Measurements from ENCODE around the gene TMEM225B. TPM values are rescaled to one million over a fixed set of nuclear protein-coding genes. Genes with fewer than 3 reads are reported as not detected.

The TMEM225B gene
- total RNA-seq, 4 donors from 2014 or later: not detected

DNA sequence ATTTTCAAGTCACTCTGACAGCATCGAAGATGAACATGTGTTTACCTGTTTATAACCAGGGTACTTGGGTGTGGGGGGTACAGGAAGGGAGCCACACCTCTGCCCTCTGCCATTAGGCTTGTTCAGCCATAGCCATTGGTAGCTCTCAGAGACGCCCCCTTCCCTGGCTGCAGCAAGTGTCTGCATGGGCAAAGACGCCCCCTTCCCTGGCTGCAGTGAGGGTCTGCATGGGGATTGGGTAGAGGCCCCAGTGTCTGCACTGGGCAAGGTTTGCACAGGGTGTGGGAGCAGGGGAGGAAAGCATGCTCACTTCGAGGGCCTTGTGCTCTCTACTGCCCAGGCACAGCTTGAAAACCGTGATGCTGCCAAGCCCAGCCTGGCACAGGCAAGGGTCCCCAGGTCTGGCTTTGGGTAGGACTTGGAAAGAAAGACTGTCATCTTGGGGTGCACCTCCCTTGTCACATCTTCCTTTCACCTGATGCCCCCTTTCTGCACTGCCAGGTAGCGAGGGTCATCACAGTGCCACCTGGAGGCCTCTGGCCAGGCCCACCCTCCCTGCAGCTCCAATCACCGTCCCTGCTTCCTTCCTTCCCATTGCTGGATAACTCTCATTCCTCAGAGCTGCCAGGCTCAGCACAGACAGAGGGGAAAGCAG lies 3.7 kb downstream of the TMEM225B start:
- H3K27ac ChIP-seq: no peak overlapping the region
- in situ Hi-C loops (cut with MboI; ENCODE audit: low sequenced_read_pairs in 4 of 4): no loop called here
- no peaks in the 10 kb centered on the region for H3K9me3 ChIP-seq
- no peaks in the 10 kb centered on the region for H3K36me3 ChIP-seq
- intact Hi-C loops (cut with DNase I; ENCODE audit: low total_unique reads): no loop called here
- H3K27me3 ChIP-seq: no peaks in the 10 kb centered on the region
- no peak for TF ChIP-seq POLR2A (IDR thresholded peaks at IDR 0.05)
- no peaks in the 10 kb centered on the region for H3K4me1 ChIP-seq
- no peak for DNase-seq
- no peak for ATAC-seq
- no peak overlapping the region for H3K4me3 ChIP-seq

DNA sequence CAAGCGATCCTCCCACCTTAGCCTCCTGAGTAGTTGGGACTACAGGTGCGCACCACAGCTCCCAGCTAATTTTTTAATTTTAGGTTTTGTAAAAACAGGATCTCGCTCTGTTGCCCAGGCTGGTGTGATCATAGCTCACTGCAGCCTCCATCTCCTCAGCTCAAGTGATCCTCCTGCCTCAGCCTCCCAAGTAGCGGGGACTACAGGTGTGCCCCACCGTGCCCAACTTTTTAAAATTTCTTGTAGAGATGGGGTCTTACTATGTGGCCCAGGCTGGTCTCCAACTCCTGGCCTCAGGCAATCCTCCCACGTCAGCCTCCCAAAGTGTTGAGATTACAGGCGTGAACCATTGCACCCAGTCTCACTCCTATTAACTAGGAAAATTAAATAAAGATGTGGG lies 7.5 kb downstream of the TMEM225B start:
- no peaks in the 10 kb centered on the region for H3K9me3 ChIP-seq
- ATAC-seq (no peak), DNase-seq (no peak)
- no peaks in the 10 kb centered on the region for H3K27me3 ChIP-seq
- no peak overlapping the region for H3K4me3 ChIP-seq
- in situ Hi-C loops (cut with MboI; ENCODE audit: low sequenced_read_pairs in 4 of 4) (no loop called here), intact Hi-C loops (cut with DNase I; ENCODE audit: low total_unique reads) (no loop called here)
- no peaks in the 10 kb centered on the region for H3K36me3 ChIP-seq
- no peak overlapping the region for H3K27ac ChIP-seq
- H3K4me1 ChIP-seq: no peaks in the 10 kb centered on the region
- TF ChIP-seq, protein P1, sequence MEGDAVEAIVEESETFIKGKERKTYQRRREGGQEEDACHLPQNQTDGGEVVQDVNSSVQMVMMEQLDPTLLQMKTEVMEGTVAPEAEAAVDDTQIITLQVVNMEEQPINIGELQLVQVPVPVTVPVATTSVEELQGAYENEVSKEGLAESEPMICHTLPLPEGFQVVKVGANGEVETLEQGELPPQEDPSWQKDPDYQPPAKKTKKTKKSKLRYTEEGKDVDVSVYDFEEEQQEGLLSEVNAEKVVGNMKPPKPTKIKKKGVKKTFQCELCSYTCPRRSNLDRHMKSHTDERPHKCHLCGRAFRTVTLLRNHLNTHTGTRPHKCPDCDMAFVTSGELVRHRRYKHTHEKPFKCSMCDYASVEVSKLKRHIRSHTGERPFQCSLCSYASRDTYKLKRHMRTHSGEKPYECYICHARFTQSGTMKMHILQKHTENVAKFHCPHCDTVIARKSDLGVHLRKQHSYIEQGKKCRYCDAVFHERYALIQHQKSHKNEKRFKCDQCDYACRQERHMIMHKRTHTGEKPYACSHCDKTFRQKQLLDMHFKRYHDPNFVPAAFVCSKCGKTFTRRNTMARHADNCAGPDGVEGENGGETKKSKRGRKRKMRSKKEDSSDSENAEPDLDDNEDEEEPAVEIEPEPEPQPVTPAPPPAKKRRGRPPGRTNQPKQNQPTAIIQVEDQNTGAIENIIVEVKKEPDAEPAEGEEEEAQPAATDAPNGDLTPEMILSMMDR (IDR thresholded peaks at IDR 0.05 in 4 of 5, conservative IDR thresholded peaks at IDR 0.05 in 1 of 5): no peak
- TF ChIP-seq POLR2A (IDR thresholded peaks at IDR 0.05): no peak

DNA sequence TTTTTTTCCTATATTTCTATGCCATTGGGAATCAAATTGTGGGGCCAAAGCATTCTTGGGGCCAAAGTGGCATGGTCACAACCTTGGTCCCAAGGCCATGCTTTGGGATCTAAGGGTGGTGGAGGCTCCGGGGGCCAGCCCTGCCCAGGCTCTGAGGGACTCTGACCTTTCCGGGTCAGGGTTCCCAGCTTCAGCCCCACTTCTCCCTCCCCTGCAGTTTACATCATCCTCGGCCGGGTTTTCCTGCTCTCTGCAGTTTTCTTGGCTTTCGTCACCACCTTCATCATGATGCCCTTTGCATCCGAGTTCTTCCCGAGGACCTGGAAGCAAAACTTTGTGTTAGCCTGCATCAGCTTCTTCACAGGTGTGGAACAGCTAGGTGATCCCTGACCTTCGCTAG lies 8.5 kb downstream of the TMEM225B start:
- in situ Hi-C loops (cut with MboI; ENCODE audit: low sequenced_read_pairs in 4 of 4) (no loop called here), intact Hi-C loops (cut with DNase I; ENCODE audit: low total_unique reads) (no loop called here)
- ATAC-seq (no peak), DNase-seq (no peak)
- Histone ChIP-seq H3K27me3 (no peaks in the 10 kb centered on the region), H3K36me3 (no peaks in the 10 kb centered on the region), H3K4me3 (no peak overlapping the region), H3K4me1 (no peaks in the 10 kb centered on the region), H3K9me3 (no peaks in the 10 kb centered on the region), H3K27ac (no peak overlapping the region)
- no peak for TF ChIP-seq POLR2A (IDR thresholded peaks at IDR 0.05)
- TF ChIP-seq, protein P1 (IDR thresholded peaks at IDR 0.05 in 4 of 5, conservative IDR thresholded peaks at IDR 0.05 in 1 of 5): no peak

DNA sequence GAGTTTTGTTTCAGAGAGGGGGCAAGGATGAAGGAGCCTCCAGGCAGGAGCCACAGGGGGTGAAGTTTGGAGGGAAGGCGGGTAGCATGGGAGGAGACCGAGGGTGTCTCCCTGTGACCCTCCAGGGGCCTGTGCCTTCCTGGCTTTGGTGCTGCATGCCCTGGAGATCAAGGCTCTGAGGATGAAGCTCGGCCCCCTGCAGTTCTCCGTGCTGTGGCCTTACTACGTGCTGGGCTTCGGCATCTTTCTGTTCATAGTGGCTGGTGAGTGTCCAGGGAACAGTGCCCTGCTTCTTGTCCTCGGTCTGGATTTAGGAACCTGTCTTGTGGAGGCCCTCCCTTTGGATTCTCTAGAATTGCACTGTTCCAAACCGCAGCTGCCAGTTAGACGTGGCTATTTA lies 9.5 kb downstream of the TMEM225B start:
- H3K9me3 ChIP-seq: no peaks in the 10 kb centered on the region
- ATAC-seq (no peak), DNase-seq (no peak)
- in situ Hi-C loops (cut with MboI; ENCODE audit: low sequenced_read_pairs in 4 of 4): no loop called here
- no peak overlapping the region for H3K4me3 ChIP-seq
- H3K27me3 ChIP-seq: no peaks in the 10 kb centered on the region
- TF ChIP-seq, protein P1 (IDR thresholded peaks at IDR 0.05 in 4 of 5, conservative IDR thresholded peaks at IDR 0.05 in 1 of 5): no peak
- TF ChIP-seq POLR2A (IDR thresholded peaks at IDR 0.05): no peak
- no peaks in the 10 kb centered on the region for H3K4me1 ChIP-seq
- intact Hi-C loops (cut with DNase I; ENCODE audit: low total_unique reads): no loop called here
- no peaks in the 10 kb centered on the region for H3K36me3 ChIP-seq
- no peak overlapping the region for H3K27ac ChIP-seq

DNA sequence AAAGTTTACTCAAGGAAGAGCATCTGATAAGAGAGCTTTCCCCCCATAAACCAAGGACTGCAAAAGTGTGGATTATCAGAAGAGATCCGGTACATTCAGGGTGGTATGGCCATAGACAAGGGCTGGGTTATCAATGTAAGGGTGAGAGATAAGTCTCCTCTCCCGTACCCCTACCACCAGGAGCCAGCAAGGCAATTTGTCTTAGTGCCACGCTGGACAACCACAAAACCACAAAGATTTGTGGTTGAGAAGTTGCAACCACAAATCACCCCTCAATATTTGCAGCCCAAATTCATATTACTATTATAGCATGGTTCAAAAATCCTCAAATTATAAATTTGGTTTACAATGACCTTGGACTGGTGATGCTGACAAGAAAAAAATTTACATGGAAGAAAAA lies 16.4 kb downstream of the TMEM225B start:
- Histone ChIP-seq H3K4me1 (peaks cover 12 to 16% of the 10 kb centered on the region in 2 donors), H3K36me3 (peaks cover 0 to 11% of the 10 kb centered on the region in 2 donors), H3K27ac (no peak overlapping the region), H3K4me3 (no peak overlapping the region), H3K9me3 (no peaks in the 10 kb centered on the region), H3K27me3 (no peaks in the 10 kb centered on the region)
- intact Hi-C loops (cut with DNase I; ENCODE audit: low total_unique reads): no loop called here
- in situ Hi-C loops (cut with MboI; ENCODE audit: low sequenced_read_pairs in 4 of 4): no loop called here
- no peak for DNase-seq
- TF ChIP-seq POLR2A (IDR thresholded peaks at IDR 0.05): no peak
- TF ChIP-seq, protein P1 (IDR thresholded peaks at IDR 0.05 in 4 of 5, conservative IDR thresholded peaks at IDR 0.05 in 1 of 5): no peak
- ATAC-seq: no peak
